ENCODE results near the gene ANO8. TPM values are rescaled to one million over a fixed set of nuclear protein-coding genes. Genes with fewer than 3 reads are reported as not detected.
"Not testable (repeated sequence)": the region's sequence is repeated elsewhere in the genome, so short reads cannot be mapped to it uniquely, and the experiment has no call there.

Gene ANO8
- total and polyA plus RNA-seq, 2 experiments from 2014 or later, result 1.1 to 7.3 TPM

- H3K27ac ChIP-seq, result no peak overlapping the region
- no peaks in the 10 kb centered on the region for H3K36me3 ChIP-seq (replicated peaks; ENCODE audit: insufficient read depth, low read depth)
- H3K4me3 ChIP-seq, result no peak overlapping the region
- H3K4me1 ChIP-seq (ENCODE audit: insufficient read depth), result no peaks in the 10 kb centered on the region
- H3K4me2 ChIP-seq, result no peak overlapping the region
- no peak for DNase-seq (ENCODE audit: low spot score)
- TF ChIP-seq EZH2phosphoT487 (IDR thresholded peaks at IDR 0.05; ENCODE audit: low read depth, severe bottlenecking, unreplicated experiment) (no peak), EZH2 (IDR thresholded peaks at IDR 0.05; ENCODE audit: borderline replicate concordance) (no peak), CTCF (IDR thresholded peaks at IDR 0.05; ENCODE audit: poor library complexity) (no peak)
- no peaks in the 10 kb centered on the region for H3K27me3 ChIP-seq
- WGBS (ENCODE audit: low lambda C conversion rate, missing lambda C conversion rate), result 86% methylated on average over 4 of the region's 4 CpGs
- H3K9me2 ChIP-seq (replicated peaks; ENCODE audit: insufficient read depth), result no peaks in the 10 kb centered on the region
- H4K20me1 ChIP-seq (ENCODE audit: insufficient read depth, poor library complexity, severe bottlenecking), result no peaks in the 10 kb centered on the region
- H3K9me3 ChIP-seq (ENCODE audit: low read depth), result no peaks in the 10 kb centered on the region
- H3K79me2 ChIP-seq, result peaks cover 3% of the 10 kb centered on the region
- H2AFZ ChIP-seq, result no peak overlapping the region
Observed at GRCh38 chr19:17296273-17296672, 38.4 kb downstream of the ANO8 start.

GRCh38 chr19:17295551-17295950, 39.1 kb downstream of the ANO8 start:
- H3K27ac ChIP-seq; H3K4me1 ChIP-seq (ENCODE audit: insufficient read depth); H2AFZ ChIP-seq; H3K36me3 ChIP-seq (replicated peaks; ENCODE audit: insufficient read depth, low read depth); H4K20me1 ChIP-seq (ENCODE audit: insufficient read depth, poor library complexity, severe bottlenecking); DNase-seq (ENCODE audit: low spot score); H3K27me3 ChIP-seq; H3K4me3 ChIP-seq; H3K4me2 ChIP-seq; H3K9me3 ChIP-seq (ENCODE audit: low read depth); H3K79me2 ChIP-seq; H3K9me2 ChIP-seq (replicated peaks; ENCODE audit: insufficient read depth): not testable (repeated sequence)
- 95% methylated on average over 6 of the region's 6 CpGs for WGBS (ENCODE audit: low lambda C conversion rate, missing lambda C conversion rate)

- no peak overlapping the region for H3K4me3 ChIP-seq
- no peak overlapping the region for H3K27ac ChIP-seq
- H3K9me3 ChIP-seq (ENCODE audit: low read depth), result no peaks in the 10 kb centered on the region
- DNase-seq (ENCODE audit: low spot score), result no peak
- no peaks in the 10 kb centered on the region for H4K20me1 ChIP-seq (ENCODE audit: insufficient read depth, poor library complexity, severe bottlenecking)
- H3K79me2 ChIP-seq, result peaks cover 3% of the 10 kb centered on the region
- WGBS (ENCODE audit: low lambda C conversion rate, missing lambda C conversion rate), result 94% methylated on average over 44 of the region's 48 CpGs
- H3K4me1 ChIP-seq (ENCODE audit: insufficient read depth), result peaks cover 3% of the 10 kb centered on the region
- TF ChIP-seq EZH2 (IDR thresholded peaks at IDR 0.05; ENCODE audit: borderline replicate concordance) (no peak), EZH2phosphoT487 (IDR thresholded peaks at IDR 0.05; ENCODE audit: low read depth, severe bottlenecking, unreplicated experiment) (no peak), CTCF (IDR thresholded peaks at IDR 0.05; ENCODE audit: poor library complexity) (no peak)
- H3K4me2 ChIP-seq, result no peak overlapping the region
- H2AFZ ChIP-seq, result no peak overlapping the region
- H3K27me3 ChIP-seq, result no peaks in the 10 kb centered on the region
- H3K36me3 ChIP-seq (replicated peaks; ENCODE audit: insufficient read depth, low read depth), result no peaks in the 10 kb centered on the region
- no peaks in the 10 kb centered on the region for H3K9me2 ChIP-seq (replicated peaks; ENCODE audit: insufficient read depth)
Observed at GRCh38 chr19:17294051-17294891, 40.4 kb downstream of the ANO8 start.

- Histone ChIP-seq H3K27ac (no peak overlapping the region), H3K4me2 (no peak overlapping the region), H3K4me3 (no peak overlapping the region), H3K27me3 (no peaks in the 10 kb centered on the region), H3K36me3 (replicated peaks; ENCODE audit: insufficient read depth, low read depth) (no peaks in the 10 kb centered on the region), H2AFZ (no peak overlapping the region), H4K20me1 (ENCODE audit: insufficient read depth, poor library complexity, severe bottlenecking) (no peaks in the 10 kb centered on the region), H3K9me3 (ENCODE audit: low read depth) (no peaks in the 10 kb centered on the region), H3K4me1 (ENCODE audit: insufficient read depth) (peaks cover 3% of the 10 kb centered on the region), H3K79me2 (peaks cover 3% of the 10 kb centered on the region), H3K9me2 (replicated peaks; ENCODE audit: insufficient read depth) (no peaks in the 10 kb centered on the region)
- TF ChIP-seq CTCF (IDR thresholded peaks at IDR 0.05; ENCODE audit: poor library complexity), result no peak
- no peak for TF ChIP-seq EZH2phosphoT487 (IDR thresholded peaks at IDR 0.05; ENCODE audit: low read depth, severe bottlenecking, unreplicated experiment)
- no peak for TF ChIP-seq EZH2 (IDR thresholded peaks at IDR 0.05; ENCODE audit: borderline replicate concordance)
- no peak for DNase-seq (ENCODE audit: low spot score)
- WGBS (ENCODE audit: low lambda C conversion rate, missing lambda C conversion rate), result 92% methylated on average over 14 of the region's 14 CpGs
Observed at GRCh38 chr19:17293605-17294004, 41.0 kb downstream of the ANO8 start.
